OCI-LY1 (cell line): ENCODE data around the gene TCEA3.

Experiments
- H2AFZ ChIP-seq: fragments of 200-600 bp; sonication (generic), shearing (Covaris generic); 2 replicates; pipeline ENCODE4 v1.6.0; 2014; ENCODE audit warnings: antibody characterized with exemption, mild to moderate bottlenecking, low read length
- H3F3A ChIP-seq: fragments of 200-600 bp; sonication (generic), shearing (Covaris generic); 2 replicates; pipeline ENCODE4 v1.6.0; 2014; ENCODE audit warnings: mild to moderate bottlenecking, antibody characterized with exemption, low read length, moderate library complexity; ENCODE audit not compliant: insufficient read depth
- H3K27ac ChIP-seq: fragments of 200-600 bp; sonication (generic); 2 replicates; pipeline ENCODE4 v1.5.1; 2014; ENCODE audit warnings: low read length, mixed run types, mild to moderate bottlenecking, low read depth; ENCODE audit not compliant: poor library complexity, severe bottlenecking
- H3K27me3 ChIP-seq: fragments of 200-600 bp; sonication (generic); 2 replicates; pipeline ENCODE4 v1.6.0; 2014; ENCODE audit warnings: antibody characterized with exemption, mild to moderate bottlenecking, low read length, moderate library complexity; ENCODE audit not compliant: insufficient read depth
- H3K36me3 ChIP-seq: fragments of 200-600 bp; sonication (generic); 2 replicates; pipeline ENCODE4 v1.6.1; 2014; ENCODE audit warnings: mild to moderate bottlenecking, antibody characterized with exemption, low read length, moderate library complexity, mixed read lengths; ENCODE audit not compliant: insufficient read depth
- H3K4me1 ChIP-seq: fragments of 200-600 bp; sonication (generic); 2 replicates; pipeline ENCODE4 v1.5.1; 2014; ENCODE audit warnings: mild to moderate bottlenecking, low read length, moderate library complexity; ENCODE audit not compliant: insufficient read depth, severe bottlenecking
- H3K4me2 ChIP-seq: fragments of 200-600 bp; sonication (generic), shearing (Covaris generic); 2 replicates; pipeline ENCODE4 v1.6.1; 2014; ENCODE audit warnings: low read length
- H3K4me3 ChIP-seq: fragments of 200-600 bp; sonication (generic); 2 replicates; pipeline ENCODE4 v1.5.1; 2014; ENCODE audit warnings: low read length, low read depth, mild to moderate bottlenecking, mixed read lengths; ENCODE audit not compliant: poor library complexity, severe bottlenecking
- H3K79me2 ChIP-seq: fragments of 200-600 bp; shearing (Covaris generic); 2 replicates; pipeline ENCODE4 v1.6.1; 2016; ENCODE audit warnings: mixed run types, low read length, mixed read lengths; ENCODE audit not compliant: insufficient read depth
- H3K9ac ChIP-seq: fragments of 200-600 bp; sonication (generic), shearing (Covaris generic); 2 replicates; pipeline ENCODE4 v1.6.1; 2014; ENCODE audit warnings: mild to moderate bottlenecking, low read length, mixed read lengths
- H3K9me2 ChIP-seq: fragments of 200-600 bp; sonication (generic), shearing (Covaris generic); 2 replicates; pipeline ENCODE4 v1.6.1; 2014; ENCODE audit warnings: low read depth, mild to moderate bottlenecking, low read length, mixed read lengths
- H3K9me3 ChIP-seq: fragments of 200-600 bp; shearing (Covaris generic); 2 replicates; pipeline ENCODE4 v1.6.1; 2014; ENCODE audit warnings: low read length, mixed read lengths
- H4K20me1 ChIP-seq: fragments of 200-600 bp; sonication (generic), shearing (Covaris generic); 2 replicates; pipeline ENCODE4 v1.6.0; 2016; ENCODE audit warnings: mild to moderate bottlenecking, low read length; ENCODE audit not compliant: insufficient read depth
- EZH2 ChIP-seq: fragments of 200-600 bp; sonication (generic), shearing (Covaris generic); IDR thresholded peaks from 2 replicates; pipeline ENCODE4 v1.8.0; 2017; ENCODE audit warnings: borderline replicate concordance, mixed run types, mild to moderate bottlenecking, antibody characterized with exemption, low read length, moderate library complexity, mixed read lengths
- TF ChIP-seq, protein P1 (sequence below): fragments of 200-600 bp; sonication (generic), shearing (Covaris generic); IDR thresholded peaks from 2 replicates; pipeline ENCODE4 v1.5.1; 2017; ENCODE audit warnings: mild to moderate bottlenecking, antibody characterized with exemption, low read length, moderate library complexity, mixed read lengths

Gene TCEA3

DNA sequence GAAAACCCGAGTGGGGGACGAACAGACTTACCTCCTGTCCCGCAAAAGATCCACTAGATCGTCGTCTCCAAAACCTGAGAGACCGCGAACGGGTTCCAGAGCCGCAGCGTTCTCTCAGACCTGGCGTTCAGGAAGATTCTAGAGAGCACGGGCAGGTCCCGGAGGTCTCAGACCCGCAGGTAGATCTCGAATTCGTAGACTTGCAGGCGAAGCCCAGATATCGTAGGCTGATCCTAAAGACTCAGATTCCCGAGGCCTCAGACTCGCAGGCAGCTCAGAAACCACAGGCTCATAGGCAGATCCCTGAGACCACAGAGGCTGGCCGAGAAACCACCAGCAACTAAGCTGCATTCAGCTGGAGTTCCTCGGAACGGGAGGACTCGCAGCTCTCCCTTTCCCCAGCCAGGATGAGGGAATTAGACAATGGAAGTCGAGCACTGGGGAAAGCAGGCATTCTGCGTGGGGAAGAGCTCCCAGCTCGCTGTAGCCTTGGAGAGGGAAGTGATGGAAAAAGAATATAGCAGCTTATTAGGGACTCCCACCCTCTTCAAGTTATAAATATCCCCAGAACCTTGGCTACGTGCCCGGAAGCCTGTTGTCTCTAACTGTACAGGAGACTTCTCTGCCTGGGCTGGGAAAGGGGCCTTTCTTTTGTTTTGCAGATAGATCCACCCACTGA lies 55.1 kb downstream of the TCEA3 start, which contains the start of gene ZNF436:
TSS of gene ZNF436 (minus strand) at position 502 of the 679 bp plus-strand sequence. CDS start 1,831 bp downstream, outside the sequence.
- H3K79me2 ChIP-seq, result no peaks in the 10 kb centered on the region
- peak within 1 kb of the TSS; percentile 93 for H3K27ac ChIP-seq
- no peaks in the 10 kb centered on the region for H4K20me1 ChIP-seq
- TF ChIP-seq EZH2, result no peak
- TF ChIP-seq, protein P1, sequence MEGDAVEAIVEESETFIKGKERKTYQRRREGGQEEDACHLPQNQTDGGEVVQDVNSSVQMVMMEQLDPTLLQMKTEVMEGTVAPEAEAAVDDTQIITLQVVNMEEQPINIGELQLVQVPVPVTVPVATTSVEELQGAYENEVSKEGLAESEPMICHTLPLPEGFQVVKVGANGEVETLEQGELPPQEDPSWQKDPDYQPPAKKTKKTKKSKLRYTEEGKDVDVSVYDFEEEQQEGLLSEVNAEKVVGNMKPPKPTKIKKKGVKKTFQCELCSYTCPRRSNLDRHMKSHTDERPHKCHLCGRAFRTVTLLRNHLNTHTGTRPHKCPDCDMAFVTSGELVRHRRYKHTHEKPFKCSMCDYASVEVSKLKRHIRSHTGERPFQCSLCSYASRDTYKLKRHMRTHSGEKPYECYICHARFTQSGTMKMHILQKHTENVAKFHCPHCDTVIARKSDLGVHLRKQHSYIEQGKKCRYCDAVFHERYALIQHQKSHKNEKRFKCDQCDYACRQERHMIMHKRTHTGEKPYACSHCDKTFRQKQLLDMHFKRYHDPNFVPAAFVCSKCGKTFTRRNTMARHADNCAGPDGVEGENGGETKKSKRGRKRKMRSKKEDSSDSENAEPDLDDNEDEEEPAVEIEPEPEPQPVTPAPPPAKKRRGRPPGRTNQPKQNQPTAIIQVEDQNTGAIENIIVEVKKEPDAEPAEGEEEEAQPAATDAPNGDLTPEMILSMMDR, result no peak
- peak within 1 kb of the TSS; percentile 89 for H3K4me2 ChIP-seq
- 0 out of 2 replicates have a peak, but pooled peaks cover 6% of the 10 kb centered on the region for H3F3A ChIP-seq
- H3K9me3 ChIP-seq, result peaks cover 6% of the 10 kb centered on the region; the same call in 1 of the 2 replicates
- no peaks in the 10 kb centered on the region for H3K9me2 ChIP-seq
- peak within 1 kb of the TSS; percentile 77 for H3K4me3 ChIP-seq
- peaks cover 26% of the 10 kb centered on the region for H3K4me1 ChIP-seq
- H2AFZ ChIP-seq, result no peak within 1 kb of the TSS
- H3K27me3 ChIP-seq, result no peaks in the 10 kb centered on the region
- H3K9ac ChIP-seq, result peak within 1 kb of the TSS; percentile 88
- peaks cover 15% of the 10 kb centered on the region for H3K36me3 ChIP-seq

DNA sequence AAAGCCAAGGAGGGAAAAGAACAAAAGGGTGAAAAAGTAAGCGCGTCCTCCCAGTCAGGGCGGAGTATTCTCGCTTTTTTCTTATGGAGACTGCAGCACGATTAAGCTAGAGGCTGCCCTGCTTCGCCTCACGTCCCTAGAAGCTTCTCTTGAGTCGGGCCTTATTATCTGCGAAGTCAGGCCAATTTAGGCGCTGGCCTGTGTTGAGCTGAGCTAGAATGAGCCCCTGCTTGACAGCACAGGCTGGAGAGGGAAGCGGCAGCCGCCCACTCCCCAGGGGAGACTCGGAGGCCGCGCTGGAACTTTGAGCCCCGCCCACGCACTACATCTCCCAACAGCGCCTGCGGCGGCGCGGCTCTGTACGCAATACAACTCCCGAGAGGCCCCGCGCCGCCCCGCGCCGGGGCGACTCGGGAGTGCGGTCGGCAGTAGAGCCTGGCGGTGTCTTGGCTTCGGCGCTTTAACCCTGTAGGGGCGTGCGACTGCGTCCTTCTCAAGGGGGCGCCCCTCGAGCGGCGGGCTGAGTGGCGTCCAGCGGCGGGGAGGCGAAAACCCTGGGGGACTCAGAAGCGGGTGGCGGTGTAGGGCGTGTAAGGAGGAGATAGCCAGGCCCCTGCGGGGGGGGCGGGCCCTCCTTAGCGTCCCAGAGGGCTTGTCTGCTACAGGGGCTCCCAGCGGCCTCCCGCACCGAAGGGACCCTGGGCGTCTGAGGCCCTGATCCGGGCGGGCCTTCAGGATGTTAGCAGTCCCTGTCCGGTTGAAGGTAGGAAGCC lies 55.8 kb downstream of the TCEA3 start:
- Histone ChIP-seq H3F3A (0 out of 2 replicates have a peak, but pooled peaks cover 5% of the 10 kb centered on the region), H2AFZ (peak overlapping the region; percentile 89; the same call in 1 of the 2 replicates), H3K4me2 (peak overlapping the region; percentile 89), H3K9me2 (no peaks in the 10 kb centered on the region), H3K4me1 (peaks cover 24% of the 10 kb centered on the region), H3K27me3 (no peaks in the 10 kb centered on the region), H4K20me1 (no peaks in the 10 kb centered on the region), H3K9me3 (peaks cover 7% of the 10 kb centered on the region; the same call in 1 of the 2 replicates), H3K79me2 (no peaks in the 10 kb centered on the region), H3K9ac (peak overlapping the region; percentile 88), H3K36me3 (peaks cover 23% of the 10 kb centered on the region), H3K27ac (peak overlapping the region; percentile 93), H3K4me3 (peak overlapping the region; percentile 77)
- TF ChIP-seq, protein P1, result peak; percentile 35; the same call in 1 of the 2 replicates
- TF ChIP-seq EZH2, result no peak

DNA sequence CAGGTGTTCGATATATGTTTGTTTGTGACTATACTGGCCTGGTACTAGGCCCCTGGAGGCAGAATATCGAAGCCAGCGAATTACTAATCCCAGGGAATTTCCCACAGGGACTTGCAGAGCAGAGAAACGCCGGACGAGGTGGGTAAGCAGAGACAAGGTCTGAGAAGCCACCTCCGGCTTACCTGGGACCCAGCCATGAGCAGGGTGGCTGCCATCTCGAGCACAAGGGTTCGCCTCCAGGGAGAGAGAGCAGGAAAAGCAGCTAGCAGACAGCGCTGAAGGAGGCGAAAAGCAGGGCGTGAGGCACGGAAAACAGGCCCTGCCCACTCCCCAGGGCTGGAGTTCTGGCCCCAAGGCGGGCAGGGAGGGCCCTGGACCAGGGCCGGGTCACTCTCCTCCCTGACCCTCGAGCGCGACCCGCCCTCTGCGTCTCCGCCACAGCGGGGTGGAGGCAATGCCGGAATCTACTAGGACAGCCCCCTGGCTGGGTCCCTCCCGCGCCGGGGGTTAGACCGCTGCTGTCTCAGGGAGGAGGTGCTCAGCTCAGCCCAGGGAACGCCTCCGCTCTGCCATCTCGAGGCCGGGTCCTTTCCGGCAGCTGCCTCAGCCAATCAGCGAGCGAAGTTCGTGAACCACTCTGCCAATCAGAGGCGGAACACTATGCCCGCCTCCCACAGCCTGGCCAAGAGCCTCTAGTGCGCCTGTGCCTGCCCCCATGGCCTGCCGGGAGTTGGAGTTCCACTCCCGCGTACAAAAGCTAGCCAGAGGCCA lies 56.6 kb downstream of the TCEA3 start:
- H3K4me1 ChIP-seq, result peaks cover 24% of the 10 kb centered on the region
- H3K79me2 ChIP-seq, result no peaks in the 10 kb centered on the region
- H3K27ac ChIP-seq, result peak overlapping the region; percentile 93
- no peaks in the 10 kb centered on the region for H3K27me3 ChIP-seq
- peaks cover 15% of the 10 kb centered on the region for H3K9me3 ChIP-seq
- no peaks in the 10 kb centered on the region for H4K20me1 ChIP-seq
- H3K4me3 ChIP-seq, result peak overlapping the region; percentile 77
- H3K4me2 ChIP-seq, result peak overlapping the region; percentile 89
- no peaks in the 10 kb centered on the region for H3K9me2 ChIP-seq
- no peaks in the 10 kb centered on the region for H3F3A ChIP-seq
- H3K9ac ChIP-seq, result peak overlapping the region; percentile 88
- H2AFZ ChIP-seq, result peak overlapping the region; percentile 89; the same call in 1 of the 2 replicates
- peaks cover 30% of the 10 kb centered on the region for H3K36me3 ChIP-seq
- TF ChIP-seq, protein P1, result no peak
- no peak for TF ChIP-seq EZH2
